ENCODE results near the gene TM6SF1. TPM values are rescaled to one million over a fixed set of nuclear protein-coding genes. Genes with fewer than 3 reads are reported as not detected.
"Not testable (repeated sequence)": the region's sequence is repeated elsewhere in the genome, so short reads cannot be mapped to it uniquely, and the experiment has no call there.

TM6SF1 gene
- total and polyA plus RNA-seq, 2 donors (not counting 1 experiment from before 2014, with no cell fraction given), result 3.6 to 3.9 TPM

DNA sequence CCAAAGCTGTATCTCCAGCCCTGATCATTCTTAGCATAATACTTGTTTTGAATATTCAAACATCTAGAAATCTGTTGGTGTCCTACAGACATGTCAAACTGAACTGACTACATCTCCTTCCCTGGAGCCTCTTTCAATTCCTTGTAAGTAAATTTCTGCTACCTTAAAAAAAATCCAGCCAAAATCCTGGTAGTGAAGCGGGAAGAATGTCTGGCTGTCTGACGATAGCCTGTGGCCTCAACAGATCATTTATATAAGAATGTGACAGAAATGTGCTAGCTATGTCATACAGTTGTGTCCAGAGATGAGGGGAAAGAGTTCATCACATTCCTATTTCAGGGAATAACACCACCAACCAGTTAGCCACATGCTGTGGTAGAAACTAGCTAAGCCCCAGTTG lies 18.6 kb upstream of the TM6SF1 start:
- H3K9me3 ChIP-seq (ENCODE audit: control insufficient read depth, insufficient read depth, low read depth, low read length), result no peaks in the 10 kb centered on the region
- TF ChIP-seq, protein P1, sequence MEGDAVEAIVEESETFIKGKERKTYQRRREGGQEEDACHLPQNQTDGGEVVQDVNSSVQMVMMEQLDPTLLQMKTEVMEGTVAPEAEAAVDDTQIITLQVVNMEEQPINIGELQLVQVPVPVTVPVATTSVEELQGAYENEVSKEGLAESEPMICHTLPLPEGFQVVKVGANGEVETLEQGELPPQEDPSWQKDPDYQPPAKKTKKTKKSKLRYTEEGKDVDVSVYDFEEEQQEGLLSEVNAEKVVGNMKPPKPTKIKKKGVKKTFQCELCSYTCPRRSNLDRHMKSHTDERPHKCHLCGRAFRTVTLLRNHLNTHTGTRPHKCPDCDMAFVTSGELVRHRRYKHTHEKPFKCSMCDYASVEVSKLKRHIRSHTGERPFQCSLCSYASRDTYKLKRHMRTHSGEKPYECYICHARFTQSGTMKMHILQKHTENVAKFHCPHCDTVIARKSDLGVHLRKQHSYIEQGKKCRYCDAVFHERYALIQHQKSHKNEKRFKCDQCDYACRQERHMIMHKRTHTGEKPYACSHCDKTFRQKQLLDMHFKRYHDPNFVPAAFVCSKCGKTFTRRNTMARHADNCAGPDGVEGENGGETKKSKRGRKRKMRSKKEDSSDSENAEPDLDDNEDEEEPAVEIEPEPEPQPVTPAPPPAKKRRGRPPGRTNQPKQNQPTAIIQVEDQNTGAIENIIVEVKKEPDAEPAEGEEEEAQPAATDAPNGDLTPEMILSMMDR (conservative IDR thresholded peaks at IDR 0.05 in 1 of 2, IDR thresholded peaks at IDR 0.05 in 1 of 2; ENCODE audit: low read depth in 1 of 2, low read length in 2 of 2), result no peak
- TF ChIP-seq EZH2 (IDR thresholded peaks at IDR 0.05; ENCODE audit: low read length, missing control alignments), result no peak
- no peak overlapping the region for H3K4me3 ChIP-seq (replicated peaks in 1 of 4; ENCODE audit: control extremely low read depth in 1 of 4, insufficient read depth in 1 of 4, low read depth in 3 of 4, low read length in 4 of 4)
- no peak overlapping the region for H2AFZ ChIP-seq (ENCODE audit: low read length)
- DNase-seq (ENCODE audit: low read depth in 2 of 2), result no peak
- H3K4me1 ChIP-seq (ENCODE audit: control insufficient read depth, extremely low read depth, insufficient read depth, low read length), result no peaks in the 10 kb centered on the region
- H3K79me2 ChIP-seq (ENCODE audit: control insufficient read depth, insufficient read depth, low read length), result no peaks in the 10 kb centered on the region
- no peaks in the 10 kb centered on the region for H3K36me3 ChIP-seq (ENCODE audit: control insufficient read depth, insufficient read depth, low read length)
- H3K27me3 ChIP-seq (ENCODE audit: control insufficient read depth, insufficient read depth, low read length), result no peaks in the 10 kb centered on the region
- no peak overlapping the region for H3K9ac ChIP-seq (ENCODE audit: insufficient read depth, low read length)
- no peak overlapping the region for H3K27ac ChIP-seq (ENCODE audit: insufficient read depth, low read length)
- H3K4me2 ChIP-seq (ENCODE audit: extremely low read depth, insufficient read depth, low read length), result no peak overlapping the region
- no peaks in the 10 kb centered on the region for H4K20me1 ChIP-seq (ENCODE audit: control insufficient read depth, extremely low read depth, insufficient read depth, low read length)

DNA sequence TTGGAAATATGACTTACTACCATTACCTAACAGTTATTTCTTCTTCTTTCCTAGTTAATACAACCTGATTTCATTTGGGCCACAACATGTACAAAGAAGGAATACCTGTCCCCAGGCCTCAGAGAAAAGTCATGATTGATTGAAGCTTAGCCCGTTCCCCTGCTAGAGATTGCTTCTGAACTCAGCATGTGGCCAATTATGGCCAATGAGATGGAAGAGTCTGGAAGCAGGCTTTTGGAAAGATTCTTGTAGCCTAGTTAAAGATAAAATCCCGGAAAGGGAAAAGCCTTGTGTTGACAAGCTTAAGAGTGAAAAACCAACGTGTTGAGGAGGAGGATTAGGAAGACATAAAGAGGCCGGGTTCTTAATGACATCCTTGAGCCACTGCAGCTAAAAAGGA lies 17.0 kb upstream of the TM6SF1 start:
- Histone ChIP-seq H3K79me2 (ENCODE audit: control insufficient read depth, insufficient read depth, low read length) (no peaks in the 10 kb centered on the region), H3K4me1 (ENCODE audit: control insufficient read depth, extremely low read depth, insufficient read depth, low read length) (no peaks in the 10 kb centered on the region), H3K9ac (ENCODE audit: insufficient read depth, low read length) (no peak overlapping the region), H2AFZ (ENCODE audit: low read length) (no peak overlapping the region), H3K27me3 (ENCODE audit: control insufficient read depth, insufficient read depth, low read length) (no peaks in the 10 kb centered on the region), H3K27ac (ENCODE audit: insufficient read depth, low read length) (no peak overlapping the region), H3K4me3 (replicated peaks in 1 of 4; ENCODE audit: control extremely low read depth in 1 of 4, insufficient read depth in 1 of 4, low read depth in 3 of 4, low read length in 4 of 4) (no peak overlapping the region), H3K9me3 (ENCODE audit: control insufficient read depth, insufficient read depth, low read depth, low read length) (no peaks in the 10 kb centered on the region), H4K20me1 (ENCODE audit: control insufficient read depth, extremely low read depth, insufficient read depth, low read length) (no peaks in the 10 kb centered on the region), H3K4me2 (ENCODE audit: extremely low read depth, insufficient read depth, low read length) (no peak overlapping the region), H3K36me3 (ENCODE audit: control insufficient read depth, insufficient read depth, low read length) (no peaks in the 10 kb centered on the region)
- no peak for DNase-seq (ENCODE audit: low read depth in 2 of 2)
- TF ChIP-seq, protein P1 (conservative IDR thresholded peaks at IDR 0.05 in 1 of 2, IDR thresholded peaks at IDR 0.05 in 1 of 2; ENCODE audit: low read depth in 1 of 2, low read length in 2 of 2), result no peak
- TF ChIP-seq EZH2 (IDR thresholded peaks at IDR 0.05; ENCODE audit: low read length, missing control alignments), result no peak

DNA sequence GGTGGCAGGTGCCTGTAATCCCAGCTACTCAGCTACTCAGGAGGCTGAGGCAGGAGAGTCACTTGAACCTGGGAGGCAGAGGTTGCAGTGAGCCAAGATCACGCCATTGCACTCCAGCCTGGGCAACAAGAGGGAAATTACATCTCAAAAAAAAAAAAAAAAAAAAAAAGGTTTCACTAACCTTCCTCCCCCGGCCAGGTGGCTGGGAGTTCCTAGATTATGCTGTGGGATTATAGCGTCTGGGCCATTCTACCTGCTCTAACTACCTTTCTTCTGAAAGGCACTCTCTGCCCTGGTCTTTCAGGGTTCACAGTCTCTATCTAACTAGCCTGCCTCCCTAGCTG lies 15.5 kb upstream of the TM6SF1 start:
- H3K4me2 ChIP-seq (ENCODE audit: extremely low read depth, insufficient read depth, low read length); H2AFZ ChIP-seq (ENCODE audit: low read length); H3K79me2 ChIP-seq (ENCODE audit: control insufficient read depth, insufficient read depth, low read length); H3K9me3 ChIP-seq (ENCODE audit: control insufficient read depth, insufficient read depth, low read depth, low read length); H3K4me1 ChIP-seq (ENCODE audit: control insufficient read depth, extremely low read depth, insufficient read depth, low read length); DNase-seq (ENCODE audit: low read depth in 2 of 2); H3K27me3 ChIP-seq (ENCODE audit: control insufficient read depth, insufficient read depth, low read length); H3K9ac ChIP-seq (ENCODE audit: insufficient read depth, low read length); H3K4me3 ChIP-seq (replicated peaks in 1 of 4; ENCODE audit: control extremely low read depth in 1 of 4, insufficient read depth in 1 of 4, low read depth in 3 of 4, low read length in 4 of 4); H3K36me3 ChIP-seq (ENCODE audit: control insufficient read depth, insufficient read depth, low read length); H3K27ac ChIP-seq (ENCODE audit: insufficient read depth, low read length); H4K20me1 ChIP-seq (ENCODE audit: control insufficient read depth, extremely low read depth, insufficient read depth, low read length): not testable (repeated sequence)

Measured in fibroblast of lung (primary cell).